A549 (cell line): ENCODE measurements around the gene PLAC9. TPM values are rescaled to one million over a fixed set of nuclear protein-coding genes. Genes with fewer than 3 reads are reported as not detected.

Experiments used
- ATAC-seq, 2 experiments: fragments of 200-7000 bp in 1 of 2; fragments of >200 bp in 1 of 2; cut with Nextera tagmentation in 1 of 2; cut with Tn5 transposase in 1 of 2; 3 replicates each; pipeline versions ENCODE4 v1.8.0 to v1.9.1; 2018 to 2020; ENCODE audit warnings: mild to moderate bottlenecking in 1 of 2, moderate library complexity in 1 of 2
- CTCF ChIA-PET: fragments of 300-600 bp; sonication (Branson Sonifier 250); formaldehyde crosslinking; extraction: SDS; loops from one replicate; lab custom pipeline; 2021; ENCODE audit warnings: antibody characterized with exemption, inconsistent platforms; lab: Yijun Ruan, JAX
- POLR2A ChIA-PET: fragments of 350-600 bp; formaldehyde crosslinking; extraction: SDS; loops from one replicate; lab custom pipeline; 2021; ENCODE audit warnings: antibody characterized with exemption, inconsistent platforms; lab: Yijun Ruan, JAX
- DNase-seq, 2 experiments: peaks; one replicate each; pipeline versions ENCODE4 v3.0.0 to v3.0.0-alpha.2; 2011 to 2016; ENCODE audit warnings: low read depth in 1 of 2, low spot score in 1 of 2
- FAIRE-seq: peaks from 2 replicates; lab custom pipeline; 2011; peaks lifted over from hg19 to GRCh38; lab: Jason Lieb, UNC
- H3K27ac ChIP-seq, 2 experiments: fragments of >200 bp; sonication (Bioruptor Twin); formaldehyde crosslinking; 3 replicates each; pipeline ENCODE4 v1.5.1; 2016 to 2017
- H3K4me1 ChIP-seq: fragments of >200 bp; sonication (Bioruptor Twin); formaldehyde crosslinking; 3 replicates; pipeline ENCODE4 v1.6.1; 2016
- H3K4me2 ChIP-seq: fragments of >200 bp; sonication (Bioruptor Twin); formaldehyde crosslinking; 3 replicates; pipeline ENCODE4 v1.6.1; 2016
- H3K4me3 ChIP-seq: fragments of >200 bp; sonication (Bioruptor Twin); formaldehyde crosslinking; 3 replicates; pipeline ENCODE4 v1.5.1; 2016
- H3K9me3 ChIP-seq: fragments of >200 bp; sonication (Bioruptor Twin); formaldehyde crosslinking; 3 replicates; pipeline ENCODE4 v1.6.1; 2016
- ATOH8 ChIP-seq: fragments of 250-450 bp; sonication (Bioruptor Pico); IDR thresholded peaks from 2 replicates; pipeline ENCODE4 v1.5.0; 2020; ENCODE audit warnings: low read depth, mild to moderate bottlenecking, moderate library complexity
- CBX2 ChIP-seq: fragments of 200-600 bp; sonication (generic); IDR thresholded peaks from 2 replicates; pipeline ENCODE4 v1.6.1; 2016; ENCODE audit warnings: low read depth, mild to moderate bottlenecking, borderline replicate concordance
- GATA3 ChIP-seq: IDR thresholded peaks from 2 replicates; pipeline ENCODE4 v1.6.1; 2012; ENCODE audit warnings: borderline replicate concordance
- NR3C1 ChIP-seq: fragments of >200 bp; sonication (Bioruptor Twin); formaldehyde crosslinking; IDR thresholded peaks from 3 replicates; pipeline ENCODE4 v1.6.1; 2017
- POLR2A ChIP-seq: IDR thresholded peaks from 2 replicates; pipeline ENCODE4 v1.6.1; 2012; ENCODE audit warnings: mild to moderate bottlenecking, low read length
- RAD21 ChIP-seq, 2 experiments: fragments of >200 bp in 1 of 2; sonication (Bioruptor Twin) in 1 of 2; formaldehyde crosslinking in 1 of 2; IDR thresholded peaks in 1 of 2; conservative IDR thresholded peaks in 1 of 2; 2 replicates in 1 of 2; 3 replicates in 1 of 2; pipeline ENCODE4 v1.6.1; 2012 to 2018; ENCODE audit warnings: inconsistent platforms in 1 of 2
- REST ChIP-seq: fragments of 200-600 bp; sonication (generic); IDR thresholded peaks from 2 replicates; pipeline ENCODE4 v1.6.1; 2016; ENCODE audit warnings: antibody characterized with exemption, mild to moderate bottlenecking, moderate library complexity
- SMC3 ChIP-seq: fragments of >200 bp; sonication (Bioruptor Twin); formaldehyde crosslinking; IDR thresholded peaks from 3 replicates; pipeline ENCODE4 v1.6.1; 2018; ENCODE audit warnings: inconsistent platforms
- ZFP36 ChIP-seq: fragments of 450-650 bp; IDR thresholded peaks from 2 replicates; pipeline ENCODE4 v1.6.1; 2014; ENCODE audit warnings: borderline replicate concordance; ENCODE audit not compliant: partially characterized antibody
- WGBS: methylation state at CpG from one replicate; pipeline ENCODE4 v1.1.6; 2017; ENCODE audit errors: missing lambda C conversion rate; 5-methylcytosine and 5-hydroxymethylcytosine counted together
- polyA plus RNA-seq, 4 experiments: library from polyadenylated mRNA; depleted of rRNA in 3 of 4; stranded (reverse); fragments of >200 nt; fragmentation: RNase III in 1 of 4; extraction: RNeasy Plus Mini Kit Qiagen cat#74134 plus additional on column Dnase treatment in 1 of 4; gene quantifications; 2 replicates in 3 of 4; 3 replicates in 1 of 4; pipeline ENCODE4 v1.2.3, GENCODE V29; 2011 to 2017

PLAC9 gene
- polyA plus RNA-seq, 2 of the 4 experiments (the other 2 are of a cell fraction), result not detected

GRCh38 chr10:80161321-80162083 is 29.0 kb downstream of the PLAC9 start:
- DNase-seq (peak in 1 of 2 experiments; percentile 40), ATAC-seq (no peak), FAIRE-seq (no peak)
- Histone ChIP-seq H3K4me1 (peaks cover 43% of the 10 kb centered on the region), H3K4me2 (no peak overlapping the region), H3K27ac (no peak overlapping the region), H3K9me3 (no peaks in the 10 kb centered on the region), H3K4me3 (no peak overlapping the region)
- TF ChIP-seq REST, result no peak
- 0 out of 5 replicates have a peak, but pooled peaks of 1 of the 2 experiments have one; percentile 15 for TF ChIP-seq RAD21 (conservative IDR thresholded peaks at IDR 0.05 in 1 of 2, IDR thresholded peaks at IDR 0.05 in 1 of 2)
- TF ChIP-seq SMC3, result peak; percentile 31; the same call in 2 of the 3 replicates
- ChIA-PET POLR2A (no interaction called here), CTCF (interaction anchor here (1.0 to 3.1 kb wide), 18 partner anchors 8 to 61 kb away, joined by 3 to 16 read pairs (median 6); no protein-coding TSS in a partner anchor)
- WGBS, result 86% methylated on average over 16 of the region's 21 CpGs

GRCh38 chr10:80163741-80164341 is 31.3 kb downstream of the PLAC9 start:
- peak in 1 of 2 experiments; percentile 16; a peak in 2 of 6 replicates for ATAC-seq
- WGBS, result 40% methylated on average over 7 of the region's 8 CpGs
- POLR2A ChIA-PET, result interaction anchor here (1.2 kb wide), 1 partner anchor 44 kb away, joined by 3 read pairs; no protein-coding TSS in a partner anchor

GRCh38 chr10:80164596-80164995 is 32.1 kb downstream of the PLAC9 start:
- no peak overlapping the region for H3K4me3 ChIP-seq
- ChIA-PET POLR2A (interaction anchor here (1.0 kb wide), 1 partner anchor 43 kb away, joined by 3 read pairs; no protein-coding TSS in a partner anchor), CTCF (interaction anchor here (0.6 to 2.7 kb wide), 8 partner anchors 12 to 75 kb away, joined by 3 to 7 read pairs (median 4); no protein-coding TSS in a partner anchor)
- WGBS, result 86% methylated on average over 7 of the region's 7 CpGs
- ATAC-seq, result no peak
- H3K9me3 ChIP-seq, result no peaks in the 10 kb centered on the region
- H3K27ac ChIP-seq, result no peak overlapping the region
- no peak for DNase-seq
- no peak for TF ChIP-seq SMC3
- peak; percentile 47 for TF ChIP-seq ZFP36
- H3K4me2 ChIP-seq, result peak overlapping the region; percentile 49; the same call in 2 of the 3 replicates
- no peak for FAIRE-seq
- H3K4me1 ChIP-seq, result peaks cover 26% of the 10 kb centered on the region

More at GRCh38 chr10:80163741-80164341, 31.3 kb downstream of the PLAC9 start:
- H3K4me1 ChIP-seq, result peaks cover 34% of the 10 kb centered on the region
- no peak overlapping the region for H3K4me3 ChIP-seq
- DNase-seq (peak in 1 of 2 experiments; percentile 30), FAIRE-seq (no peak)
- H3K4me2 ChIP-seq, result peak overlapping the region; percentile 49
- peak overlapping the region in 1 of 2 experiments; percentile 66; a peak in 3 of 6 replicates for H3K27ac ChIP-seq
- TF ChIP-seq GATA3 (peak; percentile 32; the same call in 1 of the 2 replicates), POLR2A (no peak), CBX2 (no peak)
- TF ChIP-seq, all 56 proteins: peak for 1
- CTCF ChIA-PET, result interaction anchor here (1.3 to 1.6 kb wide), 2 partner anchors 21 to 59 kb away, joined by 3 to 4 read pairs; no protein-coding TSS in a partner anchor
- no peaks in the 10 kb centered on the region for H3K9me3 ChIP-seq

- peaks cover 24% of the 10 kb centered on the region for H3K4me1 ChIP-seq
- TF ChIP-seq NR3C1, result no peak
- no peak for TF ChIP-seq ATOH8
- TF ChIP-seq ZFP36, result no peak
- ATAC-seq, result peak; percentile 68 to 71
- H3K9me3 ChIP-seq, result no peaks in the 10 kb centered on the region
- POLR2A ChIA-PET, result interaction anchor here (1.0 kb wide), 1 partner anchor 43 kb away, joined by 3 read pairs; no protein-coding TSS in a partner anchor
- no peak overlapping the region; a peak in 1 of 6 replicates for H3K27ac ChIP-seq
- WGBS, result 93% methylated on average over 6 of the region's 7 CpGs
- FAIRE-seq, result no peak
- H3K4me3 ChIP-seq, result no peak overlapping the region
- CTCF ChIA-PET, result interaction anchor here (0.9 to 2.7 kb wide), 7 partner anchors 10 to 57 kb away, joined by 3 to 7 read pairs (median 4); no protein-coding TSS in a partner anchor
- peak; percentile 20 to 25 for DNase-seq
- H3K4me2 ChIP-seq, result no peak overlapping the region
Measured at GRCh38 chr10:80165173-80165572, 32.6 kb downstream of the PLAC9 start.
